SU-DHL-6 (cell line): ENCODE measurements around the gene SNX13.

Experiments used
- EZH2phosphoT487 ChIP-seq: fragments of 200-600 bp; sonication (generic), shearing (Covaris generic); conservative IDR thresholded peaks from 2 replicates; pipeline ENCODE4 v1.6.1; 2018; ENCODE audit warnings: mild to moderate bottlenecking, antibody characterized with exemption, low read length, moderate library complexity, mixed read lengths
- TF ChIP-seq, protein P1 (sequence below): fragments of 200-600 bp; sonication (generic); IDR thresholded peaks from one replicate; pipeline ENCODE4 v1.5.1; 2017; ENCODE audit warnings: antibody characterized with exemption, mild to moderate bottlenecking, low read length, moderate library complexity; ENCODE audit not compliant: insufficient read depth, poor library complexity, severe bottlenecking

DNA sequence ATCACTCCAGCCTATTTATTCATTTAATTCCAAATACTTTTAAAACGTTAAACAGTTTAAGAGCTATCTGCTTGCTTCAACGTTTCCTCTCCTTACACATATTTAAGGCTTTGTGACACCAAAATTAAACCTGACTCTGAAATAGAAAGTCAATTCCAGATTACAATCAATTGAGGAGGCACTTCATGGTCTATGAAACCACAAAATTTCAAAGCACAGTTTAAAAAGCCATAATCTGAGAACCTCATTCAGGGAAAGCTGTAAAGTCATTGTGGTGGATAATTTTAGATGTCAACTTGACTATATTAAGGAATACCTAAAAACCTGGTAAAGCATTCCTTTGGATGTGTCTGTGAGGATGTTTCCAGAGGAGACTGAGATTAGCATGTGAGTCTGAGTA is 6.2 kb downstream of the SNX13 start:
- TF ChIP-seq, protein P1, sequence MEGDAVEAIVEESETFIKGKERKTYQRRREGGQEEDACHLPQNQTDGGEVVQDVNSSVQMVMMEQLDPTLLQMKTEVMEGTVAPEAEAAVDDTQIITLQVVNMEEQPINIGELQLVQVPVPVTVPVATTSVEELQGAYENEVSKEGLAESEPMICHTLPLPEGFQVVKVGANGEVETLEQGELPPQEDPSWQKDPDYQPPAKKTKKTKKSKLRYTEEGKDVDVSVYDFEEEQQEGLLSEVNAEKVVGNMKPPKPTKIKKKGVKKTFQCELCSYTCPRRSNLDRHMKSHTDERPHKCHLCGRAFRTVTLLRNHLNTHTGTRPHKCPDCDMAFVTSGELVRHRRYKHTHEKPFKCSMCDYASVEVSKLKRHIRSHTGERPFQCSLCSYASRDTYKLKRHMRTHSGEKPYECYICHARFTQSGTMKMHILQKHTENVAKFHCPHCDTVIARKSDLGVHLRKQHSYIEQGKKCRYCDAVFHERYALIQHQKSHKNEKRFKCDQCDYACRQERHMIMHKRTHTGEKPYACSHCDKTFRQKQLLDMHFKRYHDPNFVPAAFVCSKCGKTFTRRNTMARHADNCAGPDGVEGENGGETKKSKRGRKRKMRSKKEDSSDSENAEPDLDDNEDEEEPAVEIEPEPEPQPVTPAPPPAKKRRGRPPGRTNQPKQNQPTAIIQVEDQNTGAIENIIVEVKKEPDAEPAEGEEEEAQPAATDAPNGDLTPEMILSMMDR, result no peak
- no peak for TF ChIP-seq EZH2phosphoT487
